GM12891 (cell line): ENCODE measurements around the gene FARP1.
A peak's percentile ranks its signal among the peaks of the same experiment; 100 is the strongest.

Source experiments
- DNase-seq: peaks from one replicate; pipeline ENCODE4 v3.0.0; 2011; ENCODE audit warnings: low spot score; ENCODE audit not compliant: insufficient read length
- FAIRE-seq: peaks from 2 replicates; lab custom pipeline; 2011; peaks lifted over from hg19 to GRCh38; lab: Jason Lieb, UNC
- PAX5 ChIP-seq: IDR thresholded peaks from 2 replicates; pipeline ENCODE4 v1.6.1; 2011; ENCODE audit warnings: low read length, moderate library complexity, mild to moderate bottlenecking; ENCODE audit not compliant: insufficient read depth, severe bottlenecking
- POLR2A ChIP-seq: IDR thresholded peaks from 2 replicates; pipeline ENCODE4 v1.6.1; 2011; ENCODE audit warnings: low read depth, low read length, control low read depth
- POLR2AphosphoS5 ChIP-seq: IDR thresholded peaks from 2 replicates; pipeline ENCODE4 v1.6.1; 2011; ENCODE audit warnings: low read depth, low read length, control low read depth
- POU2F2 ChIP-seq: IDR thresholded peaks from 2 replicates; pipeline ENCODE4 v1.6.1; 2011; ENCODE audit warnings: low read depth, mild to moderate bottlenecking, control low read depth, low read length, moderate library complexity
- SPI1 ChIP-seq: IDR thresholded peaks from 2 replicates; pipeline ENCODE4 v1.6.1; 2011; ENCODE audit warnings: low read depth, low read length, control low read depth
- TAF1 ChIP-seq: IDR thresholded peaks from 2 replicates; pipeline ENCODE4 v1.6.1; 2011; ENCODE audit warnings: low read depth, low read length, control low read depth

FARP1 gene

GRCh38 chr13:98487016-98487415, 344.1 kb downstream of the FARP1 start:
- TF ChIP-seq POLR2A, result no peak
- TF ChIP-seq POU2F2, result no peak
- TF ChIP-seq TAF1, result no peak
- TF ChIP-seq SPI1, result no peak
- TF ChIP-seq POLR2AphosphoS5, result no peak
- TF ChIP-seq PAX5, result no peak
- FAIRE-seq (no peak), DNase-seq (no peak)

DNA sequence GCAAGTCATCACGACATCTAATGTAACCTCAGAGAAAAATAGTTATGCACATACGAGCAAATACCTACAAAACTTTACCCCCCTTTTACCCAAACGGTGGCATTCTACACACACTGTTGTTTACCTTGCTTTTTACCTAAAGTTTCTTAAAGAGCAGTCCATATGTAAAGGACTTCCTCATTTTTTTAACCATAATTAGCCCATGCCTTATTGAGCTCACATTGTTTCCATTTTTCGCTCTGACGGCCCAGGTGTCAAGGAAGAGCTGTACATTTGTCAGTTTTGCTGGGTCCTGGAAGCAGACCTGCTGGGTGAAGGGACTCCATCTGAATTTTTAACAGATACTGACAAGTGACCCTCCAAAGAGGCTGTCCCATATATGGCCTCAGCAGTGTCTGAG, 344.6 kb downstream of the FARP1 start:
- TF ChIP-seq POLR2A, result no peak
- no peak for TF ChIP-seq PAX5
- peak; percentile 88 for TF ChIP-seq SPI1
- no peak for DNase-seq
- FAIRE-seq, result peak; percentile 68

DNA sequence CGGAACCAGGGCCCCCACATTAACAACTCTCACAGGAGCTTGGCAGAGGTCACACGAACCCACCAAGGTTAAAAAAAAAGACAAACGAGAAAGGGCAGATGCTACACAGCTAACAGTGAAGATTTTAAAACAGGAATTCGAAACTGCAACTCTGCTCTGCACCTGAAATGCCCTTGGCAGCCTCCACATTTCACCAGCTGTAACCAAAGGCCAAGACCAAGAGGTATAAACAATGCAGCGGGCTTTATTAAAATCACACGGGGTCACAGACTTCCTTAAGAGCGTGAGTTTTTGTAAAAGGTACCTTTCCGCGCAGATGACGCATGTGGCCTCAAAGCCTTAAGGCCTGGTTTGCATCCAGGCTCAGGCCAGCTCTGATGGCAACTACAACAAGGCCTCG, 345.8 kb downstream of the FARP1 start:
- DNase-seq (no peak), FAIRE-seq (peak; percentile 70)
- TF ChIP-seq POU2F2 (no peak), TAF1 (no peak), POLR2A (no peak), POLR2AphosphoS5 (no peak), SPI1 (no peak), PAX5 (no peak)

- TF ChIP-seq PAX5, result no peak
- TF ChIP-seq SPI1, result no peak
- TF ChIP-seq POLR2A, result no peak
- TF ChIP-seq POU2F2, result no peak
- TF ChIP-seq POLR2AphosphoS5, result no peak
- TF ChIP-seq TAF1, result no peak
- DNase-seq, result no peak
- no peak for FAIRE-seq
Observed at GRCh38 chr13:98489446-98490194, 346.7 kb downstream of the FARP1 start.

DNA sequence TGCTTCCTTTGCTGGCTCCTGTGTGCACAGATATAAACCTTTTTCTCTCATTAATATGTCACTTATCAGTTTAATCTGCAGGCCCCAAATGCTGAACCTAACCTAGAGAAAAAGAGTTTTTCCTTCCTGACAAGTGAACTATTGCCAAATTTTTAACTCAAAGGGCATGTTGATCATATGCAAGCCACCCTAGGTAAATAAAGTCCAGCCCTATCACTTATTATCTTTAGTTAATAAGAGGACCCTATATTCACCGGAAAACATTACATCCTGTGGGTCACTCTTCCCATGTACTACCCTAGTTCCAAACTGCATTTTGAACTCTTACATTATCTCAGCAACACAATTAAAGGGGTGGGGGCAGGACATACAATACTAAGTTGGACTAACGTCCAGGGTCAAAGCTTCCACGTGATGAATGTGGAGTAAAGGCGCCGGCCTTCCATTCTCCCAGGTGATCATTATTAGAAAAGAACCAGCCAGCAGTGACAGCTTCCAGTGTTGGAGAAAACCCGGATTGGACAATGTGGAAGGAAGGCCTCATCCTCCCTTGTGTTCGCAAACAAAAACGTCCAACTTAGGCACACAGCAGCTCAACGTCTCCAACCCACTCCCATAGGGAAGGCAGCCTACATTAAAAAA, 347.4 kb downstream of the FARP1 start:
- FAIRE-seq, result no peak
- DNase-seq, result no peak
- TF ChIP-seq PAX5 (no peak), POLR2AphosphoS5 (no peak; the same call in 1 of the 2 replicates), POU2F2 (no peak)

- DNase-seq (no peak), FAIRE-seq (no peak)
- TF ChIP-seq POLR2A (no peak), TAF1 (no peak), POU2F2 (no peak), PAX5 (no peak), SPI1 (no peak), POLR2AphosphoS5 (no peak)
Observed at GRCh38 chr13:98490866-98491265, 348.0 kb downstream of the FARP1 start.

GRCh38 chr13:98492335-98493041, 349.6 kb downstream of the FARP1 start:
- FAIRE-seq, result no peak
- TF ChIP-seq TAF1, result no peak
- TF ChIP-seq PAX5, result no peak
- no peak for TF ChIP-seq POLR2AphosphoS5
- TF ChIP-seq POLR2A, result no peak
- no peak for TF ChIP-seq POU2F2
- TF ChIP-seq SPI1, result no peak
- no peak for DNase-seq

GRCh38 chr13:98493042-98493712, 350.3 kb downstream of the FARP1 start:
- TF ChIP-seq TAF1 (no peak), SPI1 (no peak), PAX5 (no peak), POU2F2 (no peak), POLR2AphosphoS5 (no peak), POLR2A (no peak)
- FAIRE-seq (no peak), DNase-seq (no peak)

DNA sequence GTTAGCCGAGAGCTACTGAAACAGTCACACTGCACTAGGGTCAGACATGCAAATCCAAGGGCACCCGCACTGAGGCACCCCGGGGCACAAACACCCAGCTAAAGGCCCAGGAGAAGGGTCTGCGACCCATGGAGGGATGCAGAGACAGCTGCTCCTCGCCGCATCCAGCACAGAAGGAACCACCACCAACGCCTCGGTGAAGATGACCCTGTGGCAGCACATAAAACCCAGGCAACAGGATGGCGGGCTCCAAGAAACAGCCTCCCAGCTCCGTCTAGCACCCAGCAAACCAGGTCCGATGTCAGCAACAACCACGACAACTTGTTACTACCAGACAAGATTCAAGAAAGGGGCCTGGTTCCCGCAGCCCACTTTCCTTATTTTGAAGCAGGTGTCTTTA, 351.9 kb downstream of the FARP1 start:
- no peak for TF ChIP-seq POLR2AphosphoS5
- no peak for TF ChIP-seq POU2F2
- no peak for TF ChIP-seq PAX5
- no peak for TF ChIP-seq POLR2A
- TF ChIP-seq SPI1, result no peak
- no peak for TF ChIP-seq TAF1
- FAIRE-seq, result no peak
- no peak for DNase-seq
